PFSK-1 (cell line): Measurements from ENCODE around the gene ANKS1B.

Source experiments
- FOXP2 ChIP-seq: optimal IDR thresholded peaks from 2 replicates; pipeline ENCODE3; 2011; ENCODE audit warnings: borderline replicate concordance, control low read depth, inconsistent platforms; ENCODE audit not compliant: insufficient read depth; ENCODE audit errors: extremely low read length, extremely low read depth
- POLR2AphosphoS5 ChIP-seq: IDR thresholded peaks from 2 replicates; pipeline ENCODE4 v1.6.1; 2012; ENCODE audit warnings: low read depth, mild to moderate bottlenecking, control low read depth, low read length, moderate library complexity
- SIN3A ChIP-seq: IDR thresholded peaks from 2 replicates; pipeline ENCODE4 v1.6.1; 2012; ENCODE audit warnings: mild to moderate bottlenecking, low read length, moderate library complexity, borderline replicate concordance; ENCODE audit not compliant: insufficient read depth
- TAF1 ChIP-seq: IDR thresholded peaks from 2 replicates; pipeline ENCODE4 v1.6.1; 2012; ENCODE audit warnings: low read length, control low read depth, borderline replicate concordance; ENCODE audit not compliant: insufficient read depth
- TF ChIP-seq, protein P1 (sequence below), 2 experiments: IDR thresholded peaks; 2 replicates each; pipeline versions ENCODE4 v1.6.1 to v1.8.0; 2011 to 2012; ENCODE audit warnings: low read depth in 2 of 2, low read length in 2 of 2, control low read depth in 1 of 2, inconsistent platforms in 1 of 2, mild to moderate bottlenecking in 1 of 2, moderate library complexity in 1 of 2; ENCODE audit not compliant: insufficient read depth in 1 of 2

Gene ANKS1B

DNA sequence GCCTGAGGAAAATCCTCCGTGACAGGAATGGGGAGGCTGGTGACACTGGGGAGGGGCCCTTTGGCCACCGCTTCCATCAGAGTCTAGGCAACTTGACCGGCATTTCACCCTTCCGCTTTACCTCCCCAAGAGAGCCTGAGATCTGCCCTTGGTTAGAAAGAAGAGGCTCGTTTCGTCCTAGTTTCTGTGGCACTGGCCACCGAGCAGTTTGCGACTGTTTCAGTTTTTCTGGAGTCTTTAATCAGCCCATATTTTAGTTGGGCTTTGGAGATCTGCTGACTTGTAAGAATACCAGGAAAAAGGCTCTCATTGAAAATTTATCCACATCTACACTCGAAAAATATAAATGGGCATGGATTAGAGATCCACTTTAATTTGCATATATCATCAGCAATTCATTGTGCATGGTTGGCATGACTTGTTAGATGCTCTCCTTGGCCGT is 414 bp upstream of the ANKS1B start:
- TF ChIP-seq POLR2AphosphoS5 (no peak), TAF1 (no peak), FOXP2 (no peak), SIN3A (no peak)
- TF ChIP-seq, protein P1, sequence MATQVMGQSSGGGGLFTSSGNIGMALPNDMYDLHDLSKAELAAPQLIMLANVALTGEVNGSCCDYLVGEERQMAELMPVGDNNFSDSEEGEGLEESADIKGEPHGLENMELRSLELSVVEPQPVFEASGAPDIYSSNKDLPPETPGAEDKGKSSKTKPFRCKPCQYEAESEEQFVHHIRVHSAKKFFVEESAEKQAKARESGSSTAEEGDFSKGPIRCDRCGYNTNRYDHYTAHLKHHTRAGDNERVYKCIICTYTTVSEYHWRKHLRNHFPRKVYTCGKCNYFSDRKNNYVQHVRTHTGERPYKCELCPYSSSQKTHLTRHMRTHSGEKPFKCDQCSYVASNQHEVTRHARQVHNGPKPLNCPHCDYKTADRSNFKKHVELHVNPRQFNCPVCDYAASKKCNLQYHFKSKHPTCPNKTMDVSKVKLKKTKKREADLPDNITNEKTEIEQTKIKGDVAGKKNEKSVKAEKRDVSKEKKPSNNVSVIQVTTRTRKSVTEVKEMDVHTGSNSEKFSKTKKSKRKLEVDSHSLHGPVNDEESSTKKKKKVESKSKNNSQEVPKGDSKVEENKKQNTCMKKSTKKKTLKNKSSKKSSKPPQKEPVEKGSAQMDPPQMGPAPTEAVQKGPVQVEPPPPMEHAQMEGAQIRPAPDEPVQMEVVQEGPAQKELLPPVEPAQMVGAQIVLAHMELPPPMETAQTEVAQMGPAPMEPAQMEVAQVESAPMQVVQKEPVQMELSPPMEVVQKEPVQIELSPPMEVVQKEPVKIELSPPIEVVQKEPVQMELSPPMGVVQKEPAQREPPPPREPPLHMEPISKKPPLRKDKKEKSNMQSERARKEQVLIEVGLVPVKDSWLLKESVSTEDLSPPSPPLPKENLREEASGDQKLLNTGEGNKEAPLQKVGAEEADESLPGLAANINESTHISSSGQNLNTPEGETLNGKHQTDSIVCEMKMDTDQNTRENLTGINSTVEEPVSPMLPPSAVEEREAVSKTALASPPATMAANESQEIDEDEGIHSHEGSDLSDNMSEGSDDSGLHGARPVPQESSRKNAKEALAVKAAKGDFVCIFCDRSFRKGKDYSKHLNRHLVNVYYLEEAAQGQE (IDR thresholded peaks at IDR 0.05; ENCODE audit: insufficient read depth in 1 of 2, low read depth in 2 of 2, low read length in 2 of 2): no peak

DNA sequence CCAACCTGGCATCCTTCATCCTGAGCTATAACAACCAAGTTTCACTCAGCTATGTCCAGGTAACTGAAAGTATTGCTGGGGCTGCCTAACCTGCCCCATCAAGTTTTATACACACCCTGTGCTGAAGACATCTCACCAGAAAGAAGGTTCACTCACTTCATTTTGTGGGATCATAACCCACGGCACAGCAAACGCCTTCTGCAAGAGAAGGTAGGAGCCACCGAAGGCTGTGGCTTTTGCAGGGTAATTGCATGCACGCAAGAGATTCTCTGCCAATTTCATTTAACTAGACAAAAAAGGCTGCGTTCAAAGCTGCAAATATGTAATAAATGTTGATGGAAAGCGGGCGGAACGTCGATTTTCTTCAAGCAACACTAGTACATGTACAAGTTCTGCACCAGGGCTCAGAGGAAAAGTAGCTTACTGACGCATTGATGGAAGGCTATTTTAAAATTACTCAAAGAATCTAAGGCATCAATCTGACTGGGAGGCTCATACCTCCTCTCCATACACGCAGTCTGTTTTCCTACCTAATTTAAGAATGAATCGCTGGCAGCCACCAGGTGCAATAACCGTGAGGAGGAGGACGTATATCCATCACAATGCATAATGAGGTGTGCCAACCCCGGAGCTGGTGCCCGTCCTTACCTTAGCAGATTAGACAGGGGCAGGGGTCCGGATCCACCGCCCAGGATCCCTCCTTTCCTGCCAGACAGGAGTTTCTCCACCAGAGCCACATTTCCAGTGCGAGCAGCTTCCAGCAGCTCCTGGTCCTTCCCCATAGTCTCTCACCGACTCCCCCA is 1.1 kb downstream of the ANKS1B start:
- TF ChIP-seq POLR2AphosphoS5: no peak
- no peak for TF ChIP-seq FOXP2
- TF ChIP-seq, protein P1 (IDR thresholded peaks at IDR 0.05; ENCODE audit: insufficient read depth in 1 of 2, low read depth in 2 of 2, low read length in 2 of 2): no peak
- TF ChIP-seq TAF1: no peak
- TF ChIP-seq SIN3A: no peak

DNA sequence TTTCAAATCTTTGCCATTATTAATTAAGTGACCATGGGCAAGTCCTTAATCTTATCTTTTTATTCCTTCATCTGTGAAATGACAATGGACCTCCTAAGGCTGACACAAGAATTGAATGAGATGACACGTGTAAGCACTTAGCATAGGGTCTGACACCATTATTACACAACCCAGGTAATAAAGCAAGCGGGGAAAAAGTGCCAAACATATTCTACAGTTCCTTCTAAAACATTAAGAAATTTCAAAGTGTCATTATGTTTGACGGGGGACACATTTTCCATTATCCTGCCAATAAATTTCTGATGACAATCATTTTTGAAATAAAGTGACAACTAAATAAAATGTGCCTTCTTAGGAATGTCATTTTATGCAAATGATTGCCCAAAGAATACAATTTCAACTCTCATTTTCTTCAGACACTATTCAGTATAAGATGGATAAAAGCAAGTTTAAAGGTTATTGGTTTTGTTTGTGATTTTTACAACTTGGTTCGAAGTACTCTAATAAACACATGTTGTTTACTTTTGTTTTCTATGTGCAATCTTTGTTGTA is 3.0 kb downstream of the ANKS1B start:
- TF ChIP-seq TAF1 (no peak), POLR2AphosphoS5 (no peak), FOXP2 (no peak), SIN3A (no peak)
- TF ChIP-seq, protein P1 (IDR thresholded peaks at IDR 0.05; ENCODE audit: insufficient read depth in 1 of 2, low read depth in 2 of 2, low read length in 2 of 2): no peak

DNA sequence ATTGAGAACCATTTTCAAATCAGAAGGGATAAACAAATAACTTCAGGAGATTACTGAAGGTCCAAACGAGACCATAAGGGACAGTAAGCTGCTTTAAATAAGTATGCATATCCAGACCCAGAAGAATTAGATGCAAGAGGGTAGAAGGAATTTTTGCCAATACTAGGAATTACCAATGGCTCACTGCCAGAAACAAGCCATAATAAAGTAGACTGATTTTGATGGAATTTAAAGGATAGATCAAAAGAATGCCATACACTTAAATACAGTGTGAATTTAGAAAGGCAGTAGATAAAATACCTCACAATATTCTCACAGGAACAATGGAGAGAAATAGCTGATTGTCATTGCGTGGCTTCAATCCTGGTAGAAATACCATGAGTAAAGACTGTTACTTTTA is 5.3 kb downstream of the ANKS1B start:
- no peak for TF ChIP-seq TAF1
- no peak for TF ChIP-seq POLR2AphosphoS5
- TF ChIP-seq, protein P1 (IDR thresholded peaks at IDR 0.05; ENCODE audit: insufficient read depth in 1 of 2, low read depth in 2 of 2, low read length in 2 of 2): no peak
- no peak for TF ChIP-seq SIN3A
- TF ChIP-seq FOXP2: no peak
